CD14-positive monocyte (primary cell): ENCODE measurements around the gene ART4. TPM values are rescaled to one million over a fixed set of nuclear protein-coding genes. Genes with fewer than 3 reads are reported as not detected.

ENCODE experiments used
- DNase-seq, 3 donors: peaks; one replicate each; pipeline ENCODE4 v3.0.0-alpha.2; 2011 to 2022
- H2AFZ ChIP-seq: 2 replicates; pipeline ENCODE4 v1.6.0; 2012; ENCODE audit warnings: mild to moderate bottlenecking, low read depth, low read length, inconsistent platforms; ENCODE audit not compliant: insufficient read depth, poor library complexity, severe bottlenecking
- H3K27ac ChIP-seq, 2 donors: 1 replicate in 1 of 2; 2 replicates in 1 of 2; pipeline ENCODE4 v1.5.1; 2012 to 2013; ENCODE audit warnings: low read length in 2 of 2, control low read depth in 1 of 2, inconsistent platforms in 1 of 2, low read depth in 1 of 2, mild to moderate bottlenecking in 1 of 2
- H3K27me3 ChIP-seq, 2 donors: one replicate each; pipeline versions ENCODE4 v1.6.0 to v1.6.1; 2011 to 2013; ENCODE audit warnings: low read length in 2 of 2; ENCODE audit not compliant: control insufficient read depth in 2 of 2, insufficient read depth in 2 of 2
- H3K36me3 ChIP-seq, 2 donors: replicated peaks in 1 of 2; 1 replicate in 1 of 2; 2 replicates in 1 of 2; pipeline versions ENCODE4 v1.5.1 to v1.6.1; 2012 to 2013; ENCODE audit warnings: low read length in 2 of 2, control low read depth in 1 of 2, inconsistent platforms in 1 of 2, mild to moderate bottlenecking in 1 of 2; ENCODE audit not compliant: insufficient read depth in 2 of 2, control insufficient read depth in 1 of 2
- H3K4me1 ChIP-seq, 2 donors: 1 replicate in 1 of 2; 2 replicates in 1 of 2; pipeline versions ENCODE4 v1.5.1 to v1.6.1; 2012 to 2013; ENCODE audit warnings: low read length in 2 of 2, control low read depth in 1 of 2, inconsistent platforms in 1 of 2, mild to moderate bottlenecking in 1 of 2, moderate library complexity in 1 of 2; ENCODE audit not compliant: insufficient read depth in 2 of 2, control insufficient read depth in 1 of 2
- H3K4me2 ChIP-seq: replicated peaks from 2 replicates; pipeline ENCODE3; 2012; ENCODE audit warnings: low read length, moderate library complexity, mild to moderate bottlenecking; ENCODE audit not compliant: poor library complexity, severe bottlenecking; ENCODE audit errors: extremely low read depth
- H3K4me3 ChIP-seq, 3 experiments: fragments of 200-600 bp in 1 of 3; sonication (generic) in 1 of 3; replicated peaks in 1 of 3; 1 replicate in 2 of 3; 2 replicates in 1 of 3; pipeline ENCODE4 v1.5.1; 2011 to 2013; ENCODE audit warnings: low read length in 3 of 3, mild to moderate bottlenecking in 3 of 3, control low read depth in 2 of 3, low read depth in 2 of 3, inconsistent platforms in 1 of 3, moderate library complexity in 1 of 3
- H3K79me2 ChIP-seq: 2 replicates; pipeline ENCODE4 v1.6.0; 2012; ENCODE audit warnings: mild to moderate bottlenecking, control low read depth, inconsistent platforms, low read length, moderate library complexity; ENCODE audit not compliant: insufficient read depth
- H3K9ac ChIP-seq: 2 replicates; pipeline ENCODE4 v1.6.0; 2017; ENCODE audit warnings: low read length, mild to moderate bottlenecking; ENCODE audit not compliant: insufficient read depth, poor library complexity, severe bottlenecking
- H3K9me3 ChIP-seq, 2 donors: replicated peaks in 1 of 2; 1 replicate in 1 of 2; 2 replicates in 1 of 2; pipeline versions ENCODE4 v1.5.1 to v1.6.1; 2012 to 2013; ENCODE audit warnings: low read length in 2 of 2, control low read depth in 1 of 2; ENCODE audit not compliant: control insufficient read depth in 1 of 2, insufficient read depth in 1 of 2
- H4K20me1 ChIP-seq: 2 replicates; pipeline ENCODE4 v1.6.0; 2012; ENCODE audit warnings: mild to moderate bottlenecking, low read length, control low read depth, moderate library complexity; ENCODE audit not compliant: insufficient read depth
- H3K27ac Mint-ChIP-seq, 7 donors: one replicate each; pipeline ENCODE4 v1.8.0; 2020; ENCODE audit warnings: mild to moderate bottlenecking in 7 of 7, mixed read lengths in 7 of 7, moderate library complexity in 6 of 7, inconsistent platforms in 2 of 7
- H3K27me3 Mint-ChIP-seq, 3 donors: one replicate each; pipeline ENCODE4 v1.8.0; 2021 to 2022; ENCODE audit warnings: low read depth in 3 of 3, mild to moderate bottlenecking in 3 of 3, mixed read lengths in 3 of 3, moderate library complexity in 3 of 3, inconsistent platforms in 1 of 3
- H3K36me3 Mint-ChIP-seq, 2 donors: one replicate each; pipeline ENCODE4 v1.8.0; 2020; ENCODE audit warnings: mixed read lengths in 2 of 2, inconsistent platforms in 1 of 2, mild to moderate bottlenecking in 1 of 2
- H3K4me1 Mint-ChIP-seq: one replicate; pipeline ENCODE4 v1.8.0; 2020; ENCODE audit warnings: mild to moderate bottlenecking, mixed read lengths
- H3K4me3 Mint-ChIP-seq, 2 donors: one replicate each; pipeline ENCODE4 v1.8.0; 2020; ENCODE audit warnings: mild to moderate bottlenecking in 2 of 2, mixed read lengths in 2 of 2, moderate library complexity in 1 of 2
- H3K9me3 Mint-ChIP-seq, 7 donors: one replicate each; pipeline ENCODE4 v1.8.0; 2020 to 2022; ENCODE audit warnings: mixed read lengths in 7 of 7, mild to moderate bottlenecking in 6 of 7, moderate library complexity in 6 of 7, inconsistent platforms in 2 of 7
- CTCF ChIP-seq: fragments of 200-600 bp; IDR thresholded peaks from one replicate; pipeline ENCODE4 v1.8.0; 2022; ENCODE audit warnings: antibody characterized with exemption, mild to moderate bottlenecking
- WGBS: methylation state at CpG from one replicate; pipeline ENCODE4 v1.1.5; 2013; ENCODE audit warnings: missing lambda C conversion rate; ENCODE audit not compliant: insufficient coverage; 5-methylcytosine and 5-hydroxymethylcytosine counted together
- intact Hi-C, 2 donors: fragments of 100-400 bp; cut with micrococcal nuclease; formaldehyde crosslinking; loops; one replicate each; pipeline versions ENCODE4 v1.15.0 to v1.15.1; 2023
- polyA plus RNA-seq, 3 donors: library from polyadenylated mRNA; depleted of rRNA in 1 of 3; unstranded in 2 of 3; stranded (reverse) in 1 of 3; fragments of 300-500 nt in 2 of 3; fragments of >200 nt in 1 of 3; fragmentation: Illumina TruSeq in 2 of 3; gene quantifications; 1 replicate in 2 of 3; 2 replicates in 1 of 3; pipeline ENCODE4 v1.2.3, GENCODE V29; 2012 to 2021

The ART4 gene
- polyA plus RNA-seq, 3 donors, result not detected

DNA sequence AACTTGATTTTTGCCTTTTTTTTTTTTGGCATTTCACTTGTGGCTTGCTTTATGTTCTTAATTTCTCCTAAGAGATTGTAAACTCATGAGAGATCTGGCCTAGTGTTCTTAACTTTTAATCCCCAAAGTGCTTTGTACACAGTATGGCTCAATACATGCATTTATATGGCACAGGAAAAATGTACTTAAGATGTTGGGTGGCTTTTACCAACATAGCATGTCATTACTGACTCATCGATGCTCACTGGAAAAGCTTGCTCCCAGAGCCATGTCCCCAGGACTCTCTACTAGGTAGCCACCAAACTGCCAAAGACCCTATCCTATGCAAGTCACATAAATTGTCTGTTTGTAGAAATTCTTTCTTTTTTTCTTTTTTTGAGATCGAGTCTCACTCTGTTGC, 16.3 kb downstream of the ART4 start:
- Histone ChIP-seq H3K27ac (no peak overlapping the region), H2AFZ (no peak overlapping the region), H3K4me2 (no peak overlapping the region), H3K36me3 (no peaks in the 10 kb centered on the region), H3K79me2 (no peaks in the 10 kb centered on the region), H3K4me3 (no peak overlapping the region), H3K9ac (no peak overlapping the region), H3K9me3 (no peaks in the 10 kb centered on the region), H3K4me1 (no peaks in the 10 kb centered on the region), H4K20me1 (no peaks in the 10 kb centered on the region), H3K27me3 (no peaks in the 10 kb centered on the region)
- Mint-ChIP-seq H3K27me3 (peaks cover 0 to 12% (median 3%) of the 10 kb centered on the region in 3 donors), H3K36me3 (no peaks in the 10 kb centered on the region), H3K4me3 (no peak overlapping the region), H3K9me3 (peaks cover 0 to 2% (median 0%) of the 10 kb centered on the region in 7 donors), H3K27ac (no peak overlapping the region), H3K4me1 (no peaks in the 10 kb centered on the region)
- no CpG with 5 or more reads among the region's 2 CpGs for WGBS
- intact Hi-C loops, result no loop called here
- no peak for DNase-seq
- TF ChIP-seq CTCF, result no peak

DNA sequence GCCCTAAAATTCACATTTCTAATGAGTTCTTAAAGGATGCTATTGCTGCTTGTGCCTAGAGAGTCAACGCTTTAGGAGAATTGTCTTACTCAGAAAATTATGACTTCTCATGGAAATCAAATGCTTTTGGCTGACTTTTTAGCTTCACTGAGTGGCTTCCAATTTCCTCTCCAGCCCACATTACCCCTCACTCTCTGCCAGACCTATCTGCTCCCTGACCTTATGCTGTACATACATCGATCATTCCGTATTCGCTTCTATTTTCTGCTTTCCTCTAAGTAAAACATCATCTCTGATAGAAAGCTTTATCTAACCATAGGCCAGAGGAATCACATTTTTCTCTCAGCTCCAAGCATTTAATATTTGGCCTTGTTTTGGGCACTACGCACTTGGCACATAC, 16.8 kb downstream of the ART4 start:
- Histone ChIP-seq H3K79me2 (no peaks in the 10 kb centered on the region), H3K4me3 (no peak overlapping the region), H3K27me3 (no peaks in the 10 kb centered on the region), H3K4me1 (no peaks in the 10 kb centered on the region), H3K27ac (no peak overlapping the region), H2AFZ (no peak overlapping the region), H3K36me3 (no peaks in the 10 kb centered on the region), H4K20me1 (no peaks in the 10 kb centered on the region), H3K4me2 (no peak overlapping the region), H3K9me3 (no peaks in the 10 kb centered on the region), H3K9ac (no peak overlapping the region)
- WGBS, result 98% methylated on average over 3 of the region's 5 CpGs
- Mint-ChIP-seq H3K36me3 (no peaks in the 10 kb centered on the region), H3K4me3 (no peak overlapping the region), H3K9me3 (peaks cover 0 to 2% (median 0%) of the 10 kb centered on the region in 7 donors), H3K27me3 (peaks cover 0 to 15% (median 3%) of the 10 kb centered on the region in 3 donors), H3K4me1 (no peaks in the 10 kb centered on the region), H3K27ac (peak overlapping the region in 1 of 7 donors; percentile 0)
- no peak for DNase-seq
- intact Hi-C loops, result no loop called here
- no peak for TF ChIP-seq CTCF
